OCI-LY3 (cell line): ENCODE data around the gene ACP6.

ENCODE experiments used
- CTCF ChIP-seq: fragments of 200-600, 300-600 bp; sonication (generic); IDR thresholded peaks from 2 replicates; pipeline ENCODE4 v1.5.1; 2014; ENCODE audit warnings: antibody characterized with exemption, low read length, low read depth
- EZH2phosphoT487 ChIP-seq: fragments of 200-600 bp; shearing (Covaris generic); IDR thresholded peaks from 2 replicates; pipeline ENCODE4 v1.6.1; 2018; ENCODE audit warnings: antibody characterized with exemption, mixed run types, low read depth

- no peak for TF ChIP-seq CTCF
- TF ChIP-seq EZH2phosphoT487 = no peak
Observed at GRCh38 chr1:147719029-147719698, 48.8 kb upstream of the ACP6 start.
